GM18508 (cell line): ENCODE measurements around the gene SLC7A10.
"Not testable (repeated sequence)": the region's sequence is repeated elsewhere in the genome, so short reads cannot be mapped to it uniquely, and the experiment has no call there.

Source experiments
- ATAC-seq: cut with Tn5 transposase; IDR thresholded peaks from one replicate; pipeline ENCODE4 v1.9.1; 2021; ENCODE audit warnings: moderate number of reproducible peaks; ENCODE audit not compliant: insufficient read depth, unreplicated experiment

The SLC7A10 gene

DNA sequence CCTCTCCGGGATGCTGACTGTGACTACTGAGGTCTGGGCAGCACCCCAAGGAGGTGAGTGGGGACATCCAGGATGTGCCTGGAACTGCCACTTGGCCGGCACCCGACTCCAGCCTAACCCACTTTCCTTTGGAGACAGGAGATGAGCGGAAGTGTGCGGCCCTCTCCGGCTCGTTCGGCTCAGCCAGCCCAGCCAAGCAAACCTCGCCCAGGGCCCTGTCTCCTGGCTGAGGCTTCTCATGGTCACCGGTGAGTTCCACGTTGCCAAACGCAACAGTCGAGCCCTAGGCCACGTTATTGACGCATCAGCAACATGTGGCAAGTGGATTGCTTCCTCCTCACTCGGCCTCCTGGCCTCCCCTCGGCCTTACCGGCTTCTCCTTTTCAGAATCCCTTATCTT is 5.5 kb downstream of the SLC7A10 start:
- ATAC-seq: no peak

DNA sequence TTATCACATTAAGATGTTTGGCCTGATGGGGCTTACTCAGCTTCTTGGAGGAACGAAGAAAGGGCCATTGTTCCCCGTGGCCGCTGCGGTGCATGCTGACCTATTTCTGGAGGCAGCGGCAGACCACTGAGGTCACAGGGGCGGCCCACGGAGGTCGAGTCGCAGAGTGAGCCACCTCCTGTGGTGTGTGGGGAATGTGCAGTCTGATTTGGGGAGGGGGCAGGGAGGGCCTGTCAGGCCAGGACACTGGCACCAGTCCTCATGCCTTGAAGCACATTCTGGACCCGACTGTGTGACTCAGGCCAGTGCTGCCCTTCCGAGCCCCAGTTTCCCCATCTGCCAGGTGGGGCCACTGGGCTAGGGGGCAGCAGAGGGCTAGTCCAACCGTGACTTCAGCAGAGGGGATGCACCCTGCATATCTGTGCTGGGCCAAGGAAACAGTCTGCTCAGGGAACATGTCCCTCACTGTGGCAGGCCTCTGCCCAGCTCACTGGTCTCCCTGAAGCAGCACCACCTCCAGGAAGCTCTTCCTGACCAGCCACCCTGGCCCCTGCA is 6.3 kb downstream of the SLC7A10 start:
- ATAC-seq: no peak

DNA sequence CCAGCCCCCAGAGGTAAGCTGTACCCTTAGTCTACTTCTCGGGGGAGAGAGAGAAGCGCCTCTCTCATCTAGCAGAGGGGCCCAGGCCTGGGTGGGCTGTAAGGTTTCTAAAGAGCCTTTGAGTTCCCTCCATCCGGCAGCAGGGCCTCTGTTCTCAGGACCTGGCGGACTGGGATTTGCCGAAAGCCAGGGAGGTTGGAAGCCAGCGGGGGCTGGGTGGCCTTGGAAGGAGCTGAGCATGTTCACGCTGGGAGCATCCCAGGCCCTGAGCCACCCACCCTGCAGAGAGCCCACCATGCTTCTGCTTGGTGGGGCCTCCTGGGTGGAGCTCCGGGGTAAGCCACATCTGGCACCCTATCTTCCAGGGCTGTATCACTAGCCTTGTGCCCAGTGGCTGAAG is 7.8 kb downstream of the SLC7A10 start:
- ATAC-seq: no peak

DNA sequence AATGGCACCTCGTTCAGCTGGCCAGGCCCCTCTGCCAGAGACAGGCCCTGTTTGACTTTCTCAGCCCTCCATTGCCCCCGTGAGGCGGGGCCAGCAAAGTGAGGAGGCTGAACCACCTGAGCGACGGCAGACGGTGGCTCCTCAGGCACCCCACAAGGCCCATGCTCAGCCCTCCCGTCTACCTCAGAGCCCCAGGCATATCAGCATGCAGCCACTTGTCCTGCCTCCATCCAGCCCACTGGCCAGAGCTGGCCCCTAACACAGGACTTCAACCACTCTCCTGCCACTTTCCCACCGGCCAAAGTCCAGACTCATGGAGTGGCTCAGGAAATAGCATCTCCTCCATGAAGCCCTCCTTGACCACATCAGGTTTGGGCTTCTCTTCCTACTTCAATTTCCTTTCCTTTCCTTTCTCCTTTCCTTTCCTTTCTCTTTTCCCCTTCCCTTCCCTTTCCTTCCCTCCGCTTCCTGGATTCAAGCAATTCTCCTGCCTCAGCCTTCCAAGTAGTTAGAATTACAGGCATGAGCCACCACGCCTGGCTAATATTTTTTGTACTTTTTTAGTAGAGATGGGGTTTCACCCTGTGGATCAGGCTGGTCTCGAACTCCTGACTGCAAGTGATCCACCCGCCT is 9.3 kb downstream of the SLC7A10 start:
- ATAC-seq: no peak

DNA sequence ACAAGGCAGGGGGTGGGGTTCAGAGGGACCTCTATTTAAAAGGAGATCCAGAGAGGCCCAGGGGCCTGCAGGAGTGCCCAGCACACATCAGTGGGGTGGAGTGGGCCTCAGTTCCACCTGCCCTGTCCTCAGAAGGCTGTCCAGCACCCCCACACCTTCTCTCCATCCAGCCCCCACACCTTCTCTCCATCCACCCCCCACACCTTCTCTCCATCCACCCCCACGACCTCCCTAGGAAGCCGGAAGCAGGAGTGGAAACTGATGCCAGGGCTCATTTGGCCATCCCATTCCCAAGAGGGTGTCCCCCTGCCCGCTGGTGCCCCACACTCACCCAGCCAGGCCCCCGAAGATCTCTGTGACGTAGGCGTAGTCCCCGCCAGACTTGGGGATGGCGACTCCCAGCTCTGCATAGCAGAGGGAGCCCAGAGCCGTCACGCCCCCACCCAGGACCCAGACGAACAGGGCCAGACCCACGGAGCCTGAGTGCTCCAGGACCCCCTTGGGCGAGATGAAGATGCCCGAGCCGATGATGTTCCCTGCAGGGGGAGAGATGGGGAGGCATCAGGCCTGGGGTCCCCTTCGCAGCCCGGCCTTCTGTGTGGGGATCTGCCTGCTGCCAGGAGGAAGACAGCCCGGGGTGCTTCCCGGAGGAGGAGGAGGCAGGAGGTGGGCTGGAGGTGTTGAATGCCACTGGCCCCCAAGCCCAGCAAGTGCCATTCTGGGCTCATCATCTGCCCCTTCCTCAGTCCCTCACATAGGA is 10.0 kb downstream of the SLC7A10 start:
- no peak for ATAC-seq

DNA sequence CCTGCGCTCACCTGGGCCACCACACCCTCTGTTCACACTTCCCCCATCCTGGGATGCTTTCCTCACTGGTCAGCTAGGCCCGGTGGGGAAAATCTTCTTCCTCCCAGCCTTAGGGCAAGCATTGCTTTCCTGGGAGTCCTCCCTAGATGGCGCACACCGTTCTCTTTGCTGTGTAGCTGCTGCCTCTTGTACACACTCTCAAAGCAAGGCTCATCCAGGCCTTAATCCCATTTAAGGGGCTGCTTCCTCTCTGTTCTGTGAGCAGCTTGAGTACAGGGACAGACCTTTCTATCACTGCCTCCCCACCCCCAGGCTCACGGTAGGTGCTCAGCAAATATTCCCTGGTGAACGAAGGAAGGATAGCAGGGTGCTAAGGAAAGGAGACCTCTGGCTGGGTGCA is 11.1 kb downstream of the SLC7A10 start:
- no peak for ATAC-seq

DNA sequence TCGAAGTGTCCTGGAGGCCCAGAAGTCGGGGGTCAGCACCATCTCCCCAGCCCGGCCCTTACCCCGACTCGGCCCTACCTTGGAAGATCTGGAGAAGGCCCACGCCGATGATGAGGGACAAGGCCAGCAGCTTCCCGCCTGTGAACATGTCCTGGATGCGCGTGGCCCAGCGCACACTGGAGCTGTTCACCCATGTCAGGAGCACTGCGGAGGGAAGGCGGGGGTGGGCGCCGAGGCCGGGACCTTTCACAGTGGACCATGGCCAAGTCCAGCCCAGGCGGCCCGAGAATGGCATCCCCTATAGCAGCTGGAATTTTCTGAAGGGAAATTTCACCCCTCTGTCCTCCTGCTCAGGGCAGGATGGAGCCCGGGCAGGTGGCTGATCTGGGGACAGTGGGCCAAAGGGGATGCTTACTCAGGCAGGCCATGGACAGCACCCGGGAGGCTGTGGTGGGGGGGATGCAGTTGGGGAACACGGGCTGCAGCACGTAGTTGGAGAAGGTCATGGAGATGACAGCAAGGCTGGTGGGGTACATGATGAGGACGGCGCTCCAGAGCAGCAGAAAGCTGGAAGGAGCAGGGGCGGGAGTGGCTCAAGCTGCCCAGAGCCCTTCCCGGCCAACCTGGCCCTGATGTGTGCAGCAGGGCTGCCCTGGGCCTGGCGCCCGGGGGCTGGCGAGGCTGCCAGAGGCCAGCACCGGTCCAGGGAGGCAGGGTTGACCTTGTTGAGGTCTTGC is 13.0 kb downstream of the SLC7A10 start:
- ATAC-seq: no peak

DNA sequence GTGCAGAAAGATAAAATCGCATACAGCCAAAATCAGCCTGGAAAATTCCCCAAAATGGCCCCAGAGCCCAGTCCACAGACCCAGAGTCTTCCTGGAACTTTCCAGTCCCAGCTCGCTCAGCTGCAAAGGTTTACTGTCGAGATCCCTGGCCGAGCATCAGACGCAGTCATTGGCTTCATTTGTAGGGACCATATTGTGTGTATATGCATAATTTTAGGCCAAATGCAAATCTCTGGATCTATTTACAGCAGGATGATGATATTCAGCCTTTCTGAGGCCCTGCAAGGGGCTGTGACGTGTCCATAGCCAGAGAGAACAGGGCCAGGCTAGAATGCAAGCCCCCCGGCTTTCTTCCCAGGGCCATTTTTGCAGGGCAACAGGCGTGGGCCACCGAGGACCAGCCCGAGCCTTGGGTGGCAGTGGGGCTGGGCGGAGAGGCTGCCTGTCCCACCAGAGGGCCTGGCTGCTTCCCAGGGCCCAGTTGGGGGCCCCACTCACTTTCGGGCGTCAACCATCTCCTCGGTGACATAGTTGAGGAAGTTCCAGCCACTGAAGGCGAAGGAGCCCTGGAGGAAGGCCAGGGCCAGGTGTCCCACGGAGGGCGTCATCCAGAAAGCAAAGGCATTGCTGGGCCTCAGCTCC is 13.7 kb downstream of the SLC7A10 start:
- ATAC-seq: no peak

DNA sequence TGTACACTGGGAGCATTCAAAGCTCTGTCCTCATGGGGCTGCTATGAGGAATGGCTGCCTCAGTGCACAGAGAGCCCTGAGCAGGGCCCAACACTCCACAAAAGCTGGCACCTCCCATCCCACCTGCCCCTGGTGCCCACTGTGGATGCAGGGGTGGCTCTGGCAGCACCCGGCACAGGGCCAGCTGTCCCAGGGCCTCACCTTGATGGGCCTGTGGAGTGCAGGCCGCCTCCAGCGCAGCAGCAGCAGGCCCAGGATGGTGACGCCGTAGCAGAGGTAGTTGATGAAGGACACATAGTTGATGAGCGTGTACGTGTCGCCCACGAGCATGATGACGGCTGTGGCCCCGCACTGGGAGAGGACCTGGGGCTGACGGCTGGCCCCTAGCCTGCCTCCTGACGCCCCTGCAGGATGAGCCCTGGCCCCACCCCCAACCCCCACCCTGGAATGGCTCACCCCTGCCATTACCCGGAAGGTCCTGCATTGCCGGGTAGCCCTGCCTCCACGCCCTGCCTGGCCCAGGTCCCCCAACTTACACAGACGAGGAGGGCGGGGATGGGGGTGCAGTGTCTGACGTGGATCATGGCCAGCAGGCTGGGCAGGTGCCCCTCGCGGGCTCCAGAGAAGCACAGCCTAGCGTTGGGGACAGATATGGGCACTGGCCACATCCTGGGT is 15.2 kb downstream of the SLC7A10 start:
- no peak for ATAC-seq

DNA sequence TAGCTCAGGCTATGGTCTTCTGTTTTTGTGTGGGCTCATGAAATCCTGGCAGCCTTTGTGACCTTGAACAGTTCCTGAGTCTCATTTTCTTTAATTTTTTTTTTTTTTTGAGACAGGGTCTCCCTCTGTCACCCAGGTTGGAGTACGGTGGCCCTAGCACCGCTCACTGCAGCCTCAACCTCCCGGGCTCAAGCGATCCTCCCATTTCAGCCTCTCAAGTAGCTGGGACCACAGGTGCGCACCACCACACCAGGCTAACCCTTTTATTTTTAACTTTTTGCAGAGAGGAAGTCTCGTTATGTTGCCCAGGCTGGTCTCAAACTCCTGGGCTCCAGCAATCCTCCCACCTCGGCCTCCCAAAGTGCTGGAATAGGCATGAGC is 15.8 kb downstream of the SLC7A10 start:
- not testable (repeated sequence) for ATAC-seq

DNA sequence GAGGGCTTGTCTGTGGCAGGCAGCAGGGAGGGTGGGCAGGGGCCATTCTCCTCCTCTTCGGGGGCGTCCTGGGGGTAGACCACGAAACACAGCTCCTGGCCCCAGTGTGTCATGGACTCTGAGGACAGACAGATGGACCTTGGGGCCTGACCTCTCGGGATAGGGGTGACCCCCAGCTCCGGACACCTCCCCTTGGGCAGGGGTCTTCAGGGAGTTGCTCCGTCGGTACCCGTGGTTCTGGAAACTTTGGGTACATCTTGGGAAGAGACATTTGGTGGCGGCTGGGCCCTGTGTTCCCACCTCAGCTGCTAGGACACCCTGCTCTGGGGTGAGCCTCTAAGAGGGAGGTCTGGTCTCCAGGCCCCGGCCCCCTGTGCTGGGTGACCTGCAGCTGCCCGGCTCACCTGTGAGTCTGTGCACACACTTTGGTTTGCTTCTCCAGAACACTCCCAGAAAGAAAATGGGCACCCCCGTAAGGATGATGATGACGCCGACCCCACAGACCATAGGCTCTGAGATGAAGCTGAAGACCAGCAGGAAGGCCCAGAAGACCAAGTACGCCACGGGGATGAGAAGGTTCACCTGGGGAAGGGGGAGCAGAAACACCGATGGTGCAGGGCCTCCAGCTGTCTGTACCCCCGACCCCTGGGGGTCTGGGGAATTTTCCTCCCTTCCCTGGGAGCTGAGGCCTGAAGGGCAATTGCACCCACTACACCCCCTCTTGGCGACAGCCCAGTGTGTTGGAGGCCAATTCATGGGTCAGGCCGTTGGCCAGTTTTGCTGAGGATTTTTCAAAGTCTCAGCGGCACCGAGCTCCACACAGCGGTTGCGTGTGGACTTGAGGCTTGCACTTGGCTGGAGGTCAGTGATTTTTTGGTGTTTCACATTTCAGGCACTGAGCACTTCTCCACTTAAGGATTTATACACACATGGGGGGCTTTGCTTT is 16.5 kb downstream of the SLC7A10 start:
- no peak for ATAC-seq

DNA sequence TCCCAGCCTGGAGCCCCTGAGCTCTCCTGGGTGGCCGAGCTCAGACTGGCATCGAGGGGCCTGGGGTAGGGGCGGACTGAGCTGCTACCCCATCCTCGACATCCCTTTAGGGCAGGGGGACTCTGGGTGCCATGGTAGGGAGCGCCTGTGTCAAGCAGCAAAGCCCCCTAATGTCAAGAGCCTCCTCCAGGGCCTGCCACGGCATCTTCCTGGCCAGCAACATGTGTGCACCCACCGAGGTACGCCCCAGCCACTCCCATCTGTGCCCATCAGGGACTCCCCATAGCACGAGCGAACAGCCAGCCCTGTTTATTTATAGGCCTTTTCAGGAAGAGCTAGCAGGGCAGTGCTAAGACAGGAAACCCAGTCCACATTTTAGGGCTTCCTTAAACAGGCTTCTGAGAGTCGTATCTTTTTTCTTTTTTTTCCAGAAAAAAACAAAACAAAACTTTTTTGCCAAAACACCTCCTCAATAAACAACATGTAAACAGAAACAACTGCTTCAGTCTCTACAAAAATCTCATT is 17.2 kb downstream of the SLC7A10 start:
- ATAC-seq: no peak

DNA sequence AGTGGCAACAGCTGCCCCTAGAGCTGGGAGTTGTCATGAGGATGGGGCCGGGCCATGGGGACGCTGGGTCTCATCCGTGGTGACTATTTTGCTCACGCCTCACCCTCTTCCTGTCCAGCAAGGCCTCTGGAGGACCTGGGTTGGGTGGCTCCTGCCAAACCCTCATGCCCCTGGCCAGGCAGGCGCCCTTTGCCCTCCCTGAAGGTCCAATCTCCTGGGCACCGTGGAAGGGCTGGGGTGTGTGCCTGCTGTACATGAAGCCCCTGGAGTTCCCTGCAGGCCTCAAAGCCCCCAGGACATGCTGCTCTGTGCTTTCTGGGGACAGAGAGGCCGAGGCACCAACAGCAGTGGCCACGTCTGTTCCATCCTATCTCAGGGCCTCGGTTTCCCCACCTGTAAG is 17.7 kb downstream of the SLC7A10 start:
- no peak for ATAC-seq

DNA sequence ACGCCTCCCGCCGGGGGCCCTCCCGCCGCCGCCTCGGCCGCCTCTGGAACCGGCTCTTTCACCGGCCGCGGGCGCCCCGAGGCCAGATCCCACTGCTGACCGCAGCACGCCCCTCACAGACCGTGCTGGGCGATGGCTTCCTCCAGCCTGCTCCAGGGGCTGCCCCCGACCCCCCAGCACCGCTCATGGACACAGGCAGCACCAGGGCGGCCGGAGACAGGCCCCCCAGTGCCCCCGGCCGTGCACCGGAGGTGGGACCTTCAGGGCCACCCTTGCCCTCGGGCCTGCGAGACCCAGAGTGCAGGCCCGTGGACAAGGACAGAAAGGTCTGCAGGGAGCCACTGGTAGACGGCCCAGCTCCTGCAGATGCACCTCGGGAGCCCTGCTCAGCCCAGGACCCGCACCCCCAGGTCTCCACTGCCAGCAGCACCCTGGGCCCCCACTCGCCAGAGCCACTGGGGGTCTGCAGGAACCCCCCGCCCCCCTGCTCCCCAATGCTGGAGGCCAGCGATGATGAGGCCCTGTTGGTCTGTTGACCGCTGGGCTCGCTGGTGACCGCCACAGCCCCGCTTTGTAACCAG is 18.5 kb downstream of the SLC7A10 start:
- no peak for ATAC-seq

DNA sequence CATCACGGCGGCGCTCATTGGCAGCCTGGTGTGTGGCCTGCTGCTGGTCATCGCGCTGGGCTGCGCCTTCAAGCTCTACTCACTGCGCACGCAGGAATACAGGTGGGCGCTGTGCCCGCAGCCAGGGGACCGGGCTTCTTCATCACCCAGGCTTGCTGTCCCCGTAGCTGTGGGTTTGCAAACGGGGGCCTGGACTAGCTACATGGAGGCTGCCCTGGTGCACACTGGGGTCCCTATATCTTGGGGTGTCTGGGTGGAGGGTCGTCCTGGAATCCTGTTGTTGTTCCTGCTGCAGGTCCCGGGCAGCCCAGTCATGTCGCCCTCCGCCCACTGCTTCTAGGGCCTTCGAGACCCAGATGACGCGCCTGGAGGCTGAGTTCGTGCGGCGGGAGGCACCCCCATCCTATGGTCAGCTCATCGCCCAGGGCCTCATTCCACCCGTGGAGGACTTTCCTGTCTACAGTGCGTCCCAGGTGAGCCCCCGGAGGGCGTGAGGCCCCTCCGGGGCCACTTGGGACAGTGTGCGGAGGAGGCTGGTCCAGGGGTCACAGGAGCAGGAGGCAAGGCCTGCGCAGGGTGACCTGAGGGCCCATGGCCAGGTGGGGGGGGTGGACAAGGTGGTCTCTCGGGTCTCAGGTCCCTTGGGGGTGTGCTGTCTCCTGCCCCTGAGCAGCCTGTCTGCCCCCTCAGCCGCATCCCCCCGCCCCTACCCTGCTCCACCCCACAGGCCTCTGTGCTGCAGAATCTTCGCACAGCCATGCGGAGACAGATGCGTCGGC is 19.2 kb downstream of the SLC7A10 start:
- no peak for ATAC-seq

DNA sequence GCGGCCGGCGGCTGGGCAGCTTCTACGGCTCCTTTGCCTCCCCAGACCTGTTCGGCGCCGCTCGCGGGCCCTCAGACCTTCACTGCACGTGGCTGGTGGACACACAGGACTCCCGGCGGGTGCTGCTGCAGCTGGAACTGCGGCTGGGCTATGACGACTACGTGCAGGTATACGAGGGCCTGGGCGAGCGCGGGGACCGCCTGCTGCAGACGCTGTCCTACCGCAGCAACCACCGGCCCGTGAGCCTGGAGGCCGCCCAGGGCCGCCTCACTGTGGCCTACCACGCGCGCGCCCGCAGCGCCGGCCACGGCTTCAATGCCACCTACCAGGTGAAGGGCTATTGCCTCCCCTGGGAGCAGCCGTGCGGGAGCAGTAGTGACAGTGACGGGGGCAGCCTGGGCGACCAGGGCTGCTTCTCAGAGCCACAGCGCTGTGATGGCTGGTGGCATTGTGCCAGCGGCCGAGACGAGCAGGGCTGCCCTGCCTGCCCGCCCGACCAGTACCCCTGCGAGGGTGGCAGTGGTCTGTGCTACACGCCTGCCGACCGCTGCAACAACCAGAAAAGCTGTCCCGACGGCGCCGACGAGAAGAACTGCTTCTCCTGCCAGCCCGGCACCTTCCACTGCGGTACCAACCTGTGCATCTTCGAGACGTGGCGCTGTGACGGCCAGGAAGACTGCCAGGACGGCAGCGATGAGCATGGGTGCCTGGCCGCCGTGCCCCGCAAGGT is 20.0 kb downstream of the SLC7A10 start:
- no peak for ATAC-seq

DNA sequence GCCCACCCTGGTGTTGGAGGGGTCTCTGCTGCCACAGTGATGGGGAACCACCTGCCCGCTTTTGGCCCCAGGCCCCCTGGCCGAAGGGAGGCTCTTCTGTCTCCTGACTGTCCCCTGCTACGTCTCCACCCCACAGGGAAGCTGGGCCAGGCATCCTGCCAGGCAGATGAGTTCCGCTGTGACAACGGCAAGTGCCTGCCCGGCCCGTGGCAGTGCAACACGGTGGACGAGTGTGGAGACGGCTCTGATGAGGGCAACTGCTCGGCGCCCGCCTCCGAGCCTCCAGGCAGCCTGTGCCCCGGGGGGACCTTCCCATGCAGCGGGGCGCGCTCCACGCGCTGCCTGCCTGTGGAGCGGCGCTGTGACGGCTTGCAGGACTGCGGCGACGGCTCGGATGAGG is 20.5 kb downstream of the SLC7A10 start:
- no peak for ATAC-seq
